HepG2 (cell line): ENCODE results near the gene STRN4. TPM values are rescaled to one million over a fixed set of nuclear protein-coding genes. Genes with fewer than 3 reads are reported as not detected.

Source experiments
- AGO2 ChIP-seq: fragments of 200-400 bp; formaldehyde crosslinking; optimal IDR thresholded peaks from 2 replicates; pipeline ENCODE3; 2017; ENCODE audit warnings: mild to moderate bottlenecking, low read depth, low read length, moderate library complexity
- CCDC6 ChIP-seq: sonication (generic); formaldehyde crosslinking; IDR thresholded peaks from 2 replicates; pipeline ENCODE4 v1.8.1; 2022; ENCODE audit warnings: mild to moderate bottlenecking, missing genetic modification reagents, moderate library complexity
- CHD2 ChIP-seq: IDR thresholded peaks from 2 replicates; pipeline ENCODE4 v1.6.1; 2011; ENCODE audit warnings: low read depth, low read length, improper control_type of control experiment
- HNRNPH1 ChIP-seq: fragments of 200-400 bp; formaldehyde crosslinking; optimal IDR thresholded peaks from 2 replicates; pipeline ENCODE3; 2017; ENCODE audit warnings: mild to moderate bottlenecking, low read depth, low read length
- HNRNPLL ChIP-seq: fragments of 200-400 bp; formaldehyde crosslinking; IDR thresholded peaks from 2 replicates; pipeline ENCODE4 v1.6.1; 2017; ENCODE audit warnings: mild to moderate bottlenecking, low read depth, low read length; ENCODE audit not compliant: poor library complexity, severe bottlenecking
- JARID2 ChIP-seq: sonication (generic); formaldehyde crosslinking; IDR thresholded peaks from 2 replicates; pipeline ENCODE4 v1.8.1; 2023; ENCODE audit warnings: missing genetic modification reagents, inconsistent platforms; ENCODE audit not compliant: insufficient replicate concordance
- MTA3 ChIP-seq: sonication (generic); formaldehyde crosslinking; IDR thresholded peaks from 2 replicates; pipeline ENCODE4 v1.4.0; 2020; ENCODE audit warnings: missing genetic modification reagents
- RAD51 ChIP-seq: fragments of 450-650 bp; IDR thresholded peaks from 2 replicates; pipeline ENCODE4 v1.6.1; 2016; ENCODE audit warnings: borderline replicate concordance
- RBM22 ChIP-seq: fragments of 200-400 bp; formaldehyde crosslinking; optimal IDR thresholded peaks from 2 replicates; pipeline ENCODE3; 2017; ENCODE audit warnings: mild to moderate bottlenecking, low read length, moderate library complexity
- SYNCRIP ChIP-seq: fragments of 200-400 bp; formaldehyde crosslinking; IDR thresholded peaks from 2 replicates; pipeline ENCODE4 v1.6.1; 2018; ENCODE audit warnings: mild to moderate bottlenecking, low read depth, low read length; ENCODE audit not compliant: insufficient read depth
- ZBTB1 ChIP-seq: sonication (generic); formaldehyde crosslinking; IDR thresholded peaks from 2 replicates; pipeline ENCODE4 v1.4.0; 2020; ENCODE audit warnings: missing genetic modification reagents, borderline replicate concordance
- ZFP90 ChIP-seq: sonication (generic); formaldehyde crosslinking; IDR thresholded peaks from 2 replicates; pipeline ENCODE4 v1.8.0; 2022; ENCODE audit warnings: missing genetic modification reagents, mild to moderate bottlenecking, inconsistent platforms, borderline replicate concordance
- ZFX ChIP-seq: sonication (generic); formaldehyde crosslinking; IDR thresholded peaks from 2 replicates; pipeline ENCODE4 v1.4.0; 2020; ENCODE audit warnings: mild to moderate bottlenecking, low read depth, missing genetic modification reagents, moderate library complexity
- ZNF124 ChIP-seq: sonication (generic); formaldehyde crosslinking; IDR thresholded peaks from 2 replicates; pipeline ENCODE4 v1.4.0; 2020; ENCODE audit warnings: missing genetic modification reagents
- ZNF280D ChIP-seq: sonication (generic); formaldehyde crosslinking; IDR thresholded peaks from 2 replicates; pipeline ENCODE4 v1.5.1; 2020; ENCODE audit warnings: mild to moderate bottlenecking, missing genetic modification reagents
- ZNF432 ChIP-seq: sonication (generic); formaldehyde crosslinking; IDR thresholded peaks from 2 replicates; pipeline ENCODE4 v1.5.0; 2020; ENCODE audit warnings: missing genetic modification reagents, mild to moderate bottlenecking, borderline replicate concordance
- ZNF687 ChIP-seq: sonication (generic); formaldehyde crosslinking; IDR thresholded peaks from 2 replicates; pipeline ENCODE4 v1.5.1; 2020; ENCODE audit warnings: mild to moderate bottlenecking, missing genetic modification reagents, moderate library complexity
- ZNF740 ChIP-seq: sonication (generic); formaldehyde crosslinking; IDR thresholded peaks from 2 replicates; pipeline ENCODE4 v1.4.0; 2020; ENCODE audit warnings: missing genetic modification reagents
- ZUFSP ChIP-seq: sonication (generic); formaldehyde crosslinking; IDR thresholded peaks from 2 replicates; pipeline ENCODE4 v1.9.0; 2021; ENCODE audit warnings: missing genetic modification reagents, mild to moderate bottlenecking, borderline replicate concordance
- polyA plus RNA-seq, 8 experiments: library from polyadenylated mRNA; depleted of rRNA in 3 of 8; stranded (reverse) in 7 of 8; unstranded in 1 of 8; fragments of >200 nt; fragmentation: Illumina TruSeq in 4 of 8; extraction: Trizol in 4 of 8; gene quantifications; 2 replicates each; pipeline versions ENCODE4 v1.2.1 to v1.2.3, GENCODE V29; 2011 to 2016; ENCODE audit warnings: low read depth in 4 of 8, missing spikeins in 1 of 8, mixed read lengths in 1 of 8; ENCODE audit not compliant: insufficient read depth in 1 of 8
- total RNA-seq, 5 experiments: library from RNA; depleted of rRNA; stranded (reverse); fragments of >200 nt; fragmentation: Illumina TruSeq; extraction: Trizol; gene quantifications; 2 replicates each; pipeline ENCODE4 v1.2.3, GENCODE V29; 2016; ENCODE audit warnings: low read depth in 1 of 5

STRN4 gene
- total and polyA plus RNA-seq, 2 of the 13 experiments (the other 11 are each of a cell fraction or from before 2014, with no cell fraction given), result 43.1 to 57.3 TPM

GRCh38 chr19:46715975-46716671 is 30.1 kb downstream of the STRN4 start (continued):
- TF ChIP-seq ZNF687 (CRISPR knock-in tag) (peak; percentile 58), ZBTB1 (CRISPR knock-in tag) (no peak), HNRNPH1 (no peak), ZNF432 (CRISPR knock-in tag) (no peak), ZNF740 (CRISPR knock-in tag) (no peak), CCDC6 (no peak), ZNF124 (CRISPR knock-in tag) (no peak), SYNCRIP (no peak), RAD51 (no peak), CHD2 (no peak), ZUFSP (no peak), AGO2 (peak; percentile 61), ZFX (CRISPR knock-in tag) (peak; percentile 40; the same call in 1 of the 2 replicates), ZNF280D (CRISPR knock-in tag) (no peak), HNRNPLL (peak; percentile 21), JARID2 (CRISPR knock-in tag) (no peak), MTA3 (CRISPR knock-in tag) (no peak), ZFP90 (CRISPR knock-in tag) (no peak), RBM22 (no peak)
